ENCODE measurements around the gene SS18L1.

Gene SS18L1

GRCh38 chr20:62162765-62163484 is 19.4 kb downstream of the SS18L1 start:
- no peak overlapping the region for H3K27ac Mint-ChIP-seq
- no peaks in the 10 kb centered on the region for H3K9me3 Mint-ChIP-seq
- no peaks in the 10 kb centered on the region for H3K27me3 Mint-ChIP-seq (ENCODE audit: low read depth)
- H3K4me3 Mint-ChIP-seq: no peak overlapping the region
- H3K36me3 Mint-ChIP-seq (ENCODE audit: low read depth): peaks cover 8% of the 10 kb centered on the region
- peaks cover 5% of the 10 kb centered on the region for H3K4me1 Mint-ChIP-seq (ENCODE audit: low read depth)

DNA sequence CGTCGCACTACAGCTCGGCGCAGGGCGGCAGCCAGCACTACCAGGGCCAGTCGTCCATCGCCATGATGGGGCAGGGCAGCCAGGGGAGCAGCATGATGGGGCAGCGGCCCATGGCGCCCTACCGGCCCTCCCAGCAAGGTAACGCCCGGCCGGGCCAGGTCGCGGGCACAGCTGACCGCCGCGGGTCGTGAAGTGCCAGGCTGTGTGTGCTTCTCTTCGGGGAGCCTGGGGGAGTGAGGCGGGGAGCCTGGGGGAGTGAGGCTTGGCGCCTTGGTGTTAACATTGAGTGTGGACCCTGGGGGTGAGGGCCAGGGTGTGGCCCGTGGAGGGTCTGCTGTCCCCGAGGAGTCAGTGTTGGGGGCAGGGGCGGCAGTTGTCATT is 19.9 kb downstream of the SS18L1 start:
- peaks cover 5% of the 10 kb centered on the region for H3K4me1 Mint-ChIP-seq (ENCODE audit: low read depth)
- H3K36me3 Mint-ChIP-seq (ENCODE audit: low read depth): peaks cover 11% of the 10 kb centered on the region
- H3K27ac Mint-ChIP-seq: no peak overlapping the region

GRCh38 chr20:62163986-62164762 is 20.6 kb downstream of the SS18L1 start:
- Mint-ChIP-seq H3K4me3 (no peak overlapping the region), H3K27me3 (ENCODE audit: low read depth) (no peaks in the 10 kb centered on the region), H3K36me3 (ENCODE audit: low read depth) (peaks cover 13% of the 10 kb centered on the region), H3K9me3 (no peaks in the 10 kb centered on the region), H3K27ac (no peak overlapping the region), H3K4me1 (ENCODE audit: low read depth) (peaks cover 5% of the 10 kb centered on the region)

More for the DNA sequence above, 19.9 kb downstream of the SS18L1 start:
- Mint-ChIP-seq H3K4me3 (no peak overlapping the region), H3K9me3 (no peaks in the 10 kb centered on the region), H3K27me3 (ENCODE audit: low read depth) (no peaks in the 10 kb centered on the region)

GRCh38 chr20:62164879-62165761 is 21.6 kb downstream of the SS18L1 start:
- peaks cover 14% of the 10 kb centered on the region for H3K36me3 Mint-ChIP-seq (ENCODE audit: low read depth)
- H3K27ac Mint-ChIP-seq: no peak overlapping the region
- H3K9me3 Mint-ChIP-seq: no peaks in the 10 kb centered on the region
- H3K4me3 Mint-ChIP-seq: no peak overlapping the region
- H3K4me1 Mint-ChIP-seq (ENCODE audit: low read depth): no peaks in the 10 kb centered on the region
- no peaks in the 10 kb centered on the region for H3K27me3 Mint-ChIP-seq (ENCODE audit: low read depth)

- H3K36me3 Mint-ChIP-seq (ENCODE audit: low read depth): peaks cover 10% of the 10 kb centered on the region
- H3K9me3 Mint-ChIP-seq: no peaks in the 10 kb centered on the region
- no peaks in the 10 kb centered on the region for H3K27me3 Mint-ChIP-seq (ENCODE audit: low read depth)
- H3K4me3 Mint-ChIP-seq: no peak overlapping the region
- H3K4me1 Mint-ChIP-seq (ENCODE audit: low read depth): no peaks in the 10 kb centered on the region
- no peak overlapping the region for H3K27ac Mint-ChIP-seq
Observed at GRCh38 chr20:62165762-62166399, 22.3 kb downstream of the SS18L1 start.

GRCh38 chr20:62167474-62167873 is 23.9 kb downstream of the SS18L1 start:
- Mint-ChIP-seq H3K27ac (no peak overlapping the region), H3K4me3 (no peak overlapping the region), H3K36me3 (ENCODE audit: low read depth) (peaks cover 10% of the 10 kb centered on the region), H3K27me3 (ENCODE audit: low read depth) (no peaks in the 10 kb centered on the region), H3K4me1 (ENCODE audit: low read depth) (no peaks in the 10 kb centered on the region), H3K9me3 (no peaks in the 10 kb centered on the region)

DNA sequence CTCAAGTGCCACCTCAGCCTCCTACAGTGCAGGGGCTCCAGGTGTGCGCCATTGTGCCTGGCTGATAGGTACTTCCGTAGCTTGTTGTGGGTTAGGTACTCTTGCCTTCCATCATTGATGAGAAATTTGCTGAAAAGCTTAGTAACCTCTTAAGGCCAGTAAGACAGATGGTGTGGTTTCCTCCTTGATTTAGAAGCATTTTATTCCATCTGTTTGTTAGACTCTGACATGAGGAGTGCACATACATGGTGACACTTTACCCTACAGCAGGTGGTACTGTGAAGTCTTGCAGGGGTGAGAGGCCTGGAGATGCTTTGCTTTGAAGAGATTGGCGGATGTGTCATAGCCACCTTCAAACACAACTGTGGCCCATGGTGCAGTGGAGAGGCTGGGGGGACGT is 24.5 kb downstream of the SS18L1 start:
- H3K27ac Mint-ChIP-seq: no peak overlapping the region
- H3K27me3 Mint-ChIP-seq (ENCODE audit: low read depth): no peaks in the 10 kb centered on the region
- no peak overlapping the region for H3K4me3 Mint-ChIP-seq
- H3K4me1 Mint-ChIP-seq (ENCODE audit: low read depth): no peaks in the 10 kb centered on the region
- H3K9me3 Mint-ChIP-seq: no peaks in the 10 kb centered on the region
- H3K36me3 Mint-ChIP-seq (ENCODE audit: low read depth): peaks cover 10% of the 10 kb centered on the region

DNA sequence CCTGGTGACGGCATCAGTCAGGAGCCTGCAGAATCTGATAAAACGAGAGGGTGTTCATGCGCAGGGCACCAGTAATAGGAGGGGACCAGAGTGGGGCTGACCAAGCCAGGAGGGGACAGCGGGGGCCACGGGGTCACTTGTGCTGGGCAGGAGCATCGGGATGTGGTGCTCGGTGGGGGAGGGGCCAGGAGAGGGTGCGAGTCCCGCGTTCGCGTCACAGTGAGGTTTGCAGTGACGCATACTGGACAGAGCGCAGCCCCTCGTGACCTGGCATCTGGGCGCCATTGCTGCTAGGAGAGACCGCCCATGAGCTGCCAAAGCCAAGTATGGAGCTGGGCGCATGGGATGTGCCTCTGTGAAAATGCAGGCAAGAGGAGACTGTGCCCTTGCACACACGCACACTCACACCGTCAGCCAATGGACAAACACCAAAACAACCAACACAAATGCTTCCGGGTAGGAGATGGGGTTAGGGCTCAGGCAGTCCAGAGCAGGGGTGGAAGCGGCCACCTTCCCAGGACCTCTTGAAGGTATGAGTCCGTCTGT is 25.4 kb downstream of the SS18L1 start:
- no peak overlapping the region for H3K27ac Mint-ChIP-seq
- peaks cover 11% of the 10 kb centered on the region for H3K36me3 Mint-ChIP-seq (ENCODE audit: low read depth)
- no peak overlapping the region for H3K4me3 Mint-ChIP-seq
- no peaks in the 10 kb centered on the region for H3K4me1 Mint-ChIP-seq (ENCODE audit: low read depth)
- no peaks in the 10 kb centered on the region for H3K27me3 Mint-ChIP-seq (ENCODE audit: low read depth)
- H3K9me3 Mint-ChIP-seq: no peaks in the 10 kb centered on the region

DNA sequence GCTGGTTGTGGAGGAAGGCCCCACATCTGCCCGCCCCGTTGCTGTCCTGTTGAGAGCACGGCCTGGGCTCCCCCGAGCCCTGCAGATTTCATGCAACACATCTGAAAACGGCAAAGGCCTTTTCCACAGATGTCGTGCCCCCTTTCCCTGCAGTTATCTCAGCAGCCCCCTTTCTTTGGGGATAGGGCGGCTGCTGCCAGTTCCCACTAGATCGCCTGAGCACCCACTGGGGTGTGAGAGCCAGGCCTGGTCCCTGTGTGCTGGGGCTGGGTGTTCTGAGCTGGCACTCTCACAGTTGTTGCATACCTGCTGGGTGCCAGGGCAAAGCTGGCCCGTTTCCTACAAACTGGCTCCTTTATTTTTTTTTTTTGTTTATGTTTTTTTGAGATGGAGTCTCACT is 27.0 kb downstream of the SS18L1 start:
- Mint-ChIP-seq H3K27ac (no peak overlapping the region), H3K36me3 (ENCODE audit: low read depth) (peaks cover 15% of the 10 kb centered on the region), H3K27me3 (ENCODE audit: low read depth) (no peaks in the 10 kb centered on the region), H3K9me3 (no peaks in the 10 kb centered on the region), H3K4me3 (no peak overlapping the region), H3K4me1 (ENCODE audit: low read depth) (no peaks in the 10 kb centered on the region)

- Mint-ChIP-seq H3K4me3 (no peak overlapping the region), H3K9me3 (no peaks in the 10 kb centered on the region), H3K27me3 (ENCODE audit: low read depth) (no peaks in the 10 kb centered on the region), H3K27ac (no peak overlapping the region), H3K36me3 (ENCODE audit: low read depth) (peaks cover 15% of the 10 kb centered on the region), H3K4me1 (ENCODE audit: low read depth) (no peaks in the 10 kb centered on the region)
Observed at GRCh38 chr20:62171245-62171644, 27.7 kb downstream of the SS18L1 start.

DNA sequence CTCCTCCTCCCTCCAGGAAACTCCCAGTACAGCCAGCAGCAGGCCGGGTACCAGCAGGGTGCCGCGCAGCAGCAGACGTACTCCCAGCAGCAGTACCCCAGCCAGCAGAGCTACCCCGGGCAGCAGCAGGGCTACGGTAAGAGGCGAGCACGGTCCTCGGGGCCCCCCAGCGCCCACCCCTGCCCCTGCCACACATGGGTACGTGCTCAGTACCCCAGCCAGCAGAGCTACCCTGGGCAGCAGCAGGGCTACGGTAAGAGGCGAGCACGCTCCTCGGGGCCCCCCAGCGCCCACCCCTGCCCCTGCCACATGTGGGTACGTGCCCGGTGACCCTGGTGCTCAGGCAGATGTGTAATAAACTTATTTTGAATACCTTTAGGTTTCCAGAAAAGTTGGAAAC is 29.1 kb downstream of the SS18L1 start:
- H3K27ac Mint-ChIP-seq: no peak overlapping the region
- H3K27me3 Mint-ChIP-seq (ENCODE audit: low read depth): no peaks in the 10 kb centered on the region
- H3K36me3 Mint-ChIP-seq (ENCODE audit: low read depth): peaks cover 13% of the 10 kb centered on the region
- H3K9me3 Mint-ChIP-seq: no peaks in the 10 kb centered on the region
- H3K4me1 Mint-ChIP-seq (ENCODE audit: low read depth): no peaks in the 10 kb centered on the region
- no peak overlapping the region for H3K4me3 Mint-ChIP-seq

GRCh38 chr20:62174021-62174804 is 30.6 kb downstream of the SS18L1 start:
- Mint-ChIP-seq H3K36me3 (ENCODE audit: low read depth) (peaks cover 8% of the 10 kb centered on the region), H3K4me1 (ENCODE audit: low read depth) (no peaks in the 10 kb centered on the region), H3K27me3 (ENCODE audit: low read depth) (no peaks in the 10 kb centered on the region), H3K9me3 (no peaks in the 10 kb centered on the region), H3K27ac (no peak overlapping the region), H3K4me3 (no peak overlapping the region)

- Mint-ChIP-seq H3K36me3 (ENCODE audit: low read depth) (peaks cover 8% of the 10 kb centered on the region), H3K9me3 (no peaks in the 10 kb centered on the region), H3K27me3 (ENCODE audit: low read depth) (no peaks in the 10 kb centered on the region), H3K4me1 (ENCODE audit: low read depth) (no peaks in the 10 kb centered on the region), H3K27ac (no peak overlapping the region), H3K4me3 (no peak overlapping the region)
Observed at GRCh38 chr20:62174870-62175624, 31.5 kb downstream of the SS18L1 start.
